Measurements from ENCODE around the gene BBS1.
A peak's percentile ranks its signal among the peaks of the same experiment; 100 is the strongest.
"Not testable (repeated sequence)": the region's sequence is repeated elsewhere in the genome, so short reads cannot be mapped to it uniquely, and the experiment has no call there.

Gene BBS1

DNA sequence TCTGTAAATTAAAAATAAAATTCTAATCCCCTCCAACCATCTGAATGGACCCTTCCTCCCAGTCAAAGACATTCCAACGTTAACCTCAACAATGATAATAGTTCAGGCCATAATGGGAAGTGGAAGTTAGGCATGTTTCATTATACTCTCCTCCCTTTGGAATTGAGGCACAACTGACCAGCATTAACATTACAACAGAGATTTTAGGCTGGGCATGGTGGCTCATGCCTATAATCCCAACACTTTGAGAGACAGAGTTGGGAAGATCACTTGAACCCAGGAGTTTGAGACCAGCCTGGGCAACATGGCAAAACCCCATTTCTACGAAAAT, 60.4 kb downstream of the BBS1 start:
- DNase-seq (ENCODE audit: low read depth): no peak

DNA sequence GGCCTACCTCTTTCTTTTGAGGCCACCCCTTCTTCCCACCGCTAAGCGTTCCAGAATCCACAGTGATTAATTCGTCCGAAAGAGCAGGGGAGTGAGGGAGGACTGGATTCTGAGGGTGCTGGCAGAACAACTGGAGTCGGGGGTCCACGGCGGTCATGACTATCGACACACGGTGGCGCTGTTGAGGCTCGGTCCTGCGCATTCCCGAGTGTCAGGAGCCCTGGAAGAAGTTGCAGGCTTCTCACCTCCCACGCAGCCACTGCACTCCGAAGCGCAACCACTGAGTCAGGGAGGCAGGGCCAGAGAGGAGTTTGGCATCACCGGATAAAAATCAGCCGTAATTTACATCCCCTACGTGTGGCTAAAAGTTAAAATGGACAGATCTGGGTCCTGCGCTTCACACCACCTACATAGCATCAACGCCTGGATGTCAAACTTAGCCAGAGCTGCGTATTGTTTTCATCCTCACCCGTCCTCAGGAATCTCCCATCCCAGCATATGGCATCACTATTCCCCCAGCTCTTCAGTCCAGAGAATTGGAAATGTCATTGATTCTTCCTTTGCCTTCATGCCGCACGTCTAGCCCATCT, 68.7 kb downstream of the BBS1 start:
- DNase-seq (ENCODE audit: low read depth): peak; percentile 73

DNA sequence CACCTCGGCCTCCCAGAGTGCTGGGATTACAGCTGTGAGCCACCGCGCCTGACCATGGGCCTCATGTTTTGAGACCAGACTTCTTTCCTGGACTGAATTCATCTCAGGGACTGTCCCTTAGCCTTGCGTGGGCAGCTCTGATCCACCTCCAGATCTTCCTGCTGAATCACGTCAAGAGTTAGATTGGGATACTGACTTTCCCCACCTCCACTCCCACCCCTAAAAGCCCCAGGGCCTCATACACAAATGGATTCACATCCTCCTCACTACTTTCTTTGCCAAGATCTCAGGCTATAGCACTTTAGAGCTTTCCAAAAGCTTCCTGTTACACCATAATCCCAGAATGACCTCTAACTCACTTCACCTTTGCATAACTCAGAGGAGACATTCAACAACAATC, 70.4 kb downstream of the BBS1 start:
- no peak for DNase-seq (ENCODE audit: low read depth)

DNA sequence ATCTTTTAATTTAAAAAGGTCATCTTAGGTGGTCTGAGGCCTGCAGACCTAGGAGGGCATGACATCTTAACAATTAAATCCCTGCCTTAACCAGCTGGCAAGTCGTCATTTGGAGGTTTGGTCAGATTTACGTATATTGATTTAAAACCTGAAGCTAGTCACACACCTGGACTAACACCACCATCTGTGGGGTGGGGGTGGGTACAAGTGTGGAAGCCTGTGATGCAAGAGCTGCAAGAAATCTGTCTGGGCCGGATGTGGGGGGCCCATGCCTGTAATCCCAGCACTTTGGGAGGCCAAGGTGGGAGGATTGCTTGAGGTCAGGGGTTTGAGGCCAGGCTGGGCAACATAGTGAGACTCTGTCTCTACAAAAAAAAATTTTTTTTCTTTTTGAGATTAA, 70.8 kb downstream of the BBS1 start:
- DNase-seq (ENCODE audit: low read depth): no peak

DNA sequence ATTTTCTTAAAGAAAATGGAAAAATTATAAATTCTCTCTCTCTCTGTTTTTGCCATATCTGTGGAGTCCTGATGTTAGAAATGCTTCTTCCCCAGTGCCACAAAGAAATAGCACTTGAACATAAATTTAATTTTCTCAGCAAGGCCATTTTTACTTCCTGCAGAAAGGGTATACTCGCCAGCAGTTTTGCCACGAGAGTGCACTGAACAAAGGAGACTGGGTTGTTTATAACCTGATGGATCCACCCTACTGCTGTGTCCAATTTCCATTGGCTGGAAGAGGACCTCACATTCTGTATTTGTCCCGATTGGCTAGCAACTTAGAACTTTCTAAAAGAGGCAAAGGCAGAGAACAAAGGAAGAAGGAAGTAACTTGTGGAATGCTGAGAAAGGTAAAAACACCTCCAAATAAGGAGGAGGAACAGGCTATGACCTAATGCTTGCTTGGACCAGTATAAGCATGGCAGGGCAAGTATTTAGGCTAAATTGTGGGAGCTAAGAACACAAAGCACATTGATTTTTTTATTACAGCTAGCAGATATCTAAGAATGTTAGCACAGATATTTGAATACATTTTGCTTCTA, 72.2 kb downstream of the BBS1 start:
- not testable (repeated sequence) for DNase-seq (ENCODE audit: low read depth)
